Measurements from ENCODE around the gene ATP5IF1. TPM values are rescaled to one million over a fixed set of nuclear protein-coding genes. Genes with fewer than 3 reads are reported as not detected.

The ATP5IF1 gene
- total RNA-seq, 2 donors from 2014 or later, result 125 to 195 TPM

- no peak for ATAC-seq
- no peak for DNase-seq (ENCODE audit: low spot score in 2 of 2)
- Mint-ChIP-seq H3K36me3 (peaks cover 0 to 4% of the 10 kb centered on the region in 2 donors), H3K27ac (no peak overlapping the region), H3K9me3 (no peaks in the 10 kb centered on the region)
Observed at GRCh38 chr1:28279721-28280120, 43.8 kb downstream of the ATP5IF1 start.

GRCh38 chr1:28280501-28280900 lies 44.6 kb downstream of the ATP5IF1 start:
- DNase-seq (ENCODE audit: low spot score in 2 of 2) (no peak), ATAC-seq (no peak)
- Mint-ChIP-seq H3K27ac (peak overlapping the region in 1 of 2 donors; percentile 48), H3K9me3 (no peaks in the 10 kb centered on the region), H3K36me3 (peaks cover 0 to 4% of the 10 kb centered on the region in 2 donors)

- H3K9me3 Mint-ChIP-seq, result no peaks in the 10 kb centered on the region
- peaks cover 0 to 4% of the 10 kb centered on the region in 2 donors for H3K36me3 Mint-ChIP-seq
- no peak for DNase-seq (ENCODE audit: low spot score in 2 of 2)
- peak overlapping the region; percentile 48 to 92 for H3K27ac Mint-ChIP-seq
- ATAC-seq, result no peak
Observed at GRCh38 chr1:28280977-28281381, 45.1 kb downstream of the ATP5IF1 start.

GRCh38 chr1:28281608-28282425 lies 45.9 kb downstream of the ATP5IF1 start:
- ATAC-seq, result peak in 1 of 2 donors; percentile 12
- peak overlapping the region in 1 of 2 donors; percentile 63 for H3K27ac Mint-ChIP-seq
- no peak for DNase-seq (ENCODE audit: low spot score in 2 of 2)
- H3K9me3 Mint-ChIP-seq, result no peaks in the 10 kb centered on the region
- H3K36me3 Mint-ChIP-seq, result peaks cover 0 to 4% of the 10 kb centered on the region in 2 donors

- H3K9me3 Mint-ChIP-seq, result no peaks in the 10 kb centered on the region
- no peak for DNase-seq (ENCODE audit: low spot score in 2 of 2)
- peak in 1 of 2 donors; percentile 8 for ATAC-seq
- H3K27ac Mint-ChIP-seq, result peak overlapping the region; percentile 63 to 90
- peaks cover 0 to 4% of the 10 kb centered on the region in 2 donors for H3K36me3 Mint-ChIP-seq
Observed at GRCh38 chr1:28282426-28283407, 46.8 kb downstream of the ATP5IF1 start.

- no peak for ATAC-seq
- no peaks in the 10 kb centered on the region for H3K36me3 Mint-ChIP-seq
Observed at GRCh38 chr1:28286111-28286510, 50.2 kb downstream of the ATP5IF1 start.

More at GRCh38 chr1:28286111-28286510, 50.2 kb downstream of the ATP5IF1 start:
- no peak overlapping the region for H3K27ac Mint-ChIP-seq
- H3K9me3 Mint-ChIP-seq, result no peaks in the 10 kb centered on the region
- no peak for DNase-seq (ENCODE audit: low spot score in 2 of 2)

Other genes with a start within 250 kb of the ATP5IF1 start
- 10 to 100 TPM; 33.1 to 34.4 TPM for gene EYA3, start 147.5 kb upstream of the ATP5IF1 start, total RNA-seq
- under 1 TPM; 0.06 to 0.07 TPM for gene PTAFR, start 59.4 kb upstream of the ATP5IF1 start, total RNA-seq
- 100 to 1,000 TPM in 1 of 2 donors, 10 to 100 TPM in 1; 95.4 to 103 TPM for gene DNAJC8, start 3.1 kb upstream of the ATP5IF1 start, total RNA-seq
- gene SESN2, start 23.4 kb downstream of the ATP5IF1 start, total RNA-seq, result 10 to 100 TPM; 16.7 to 38.7 TPM
- gene MED18, start 92.9 kb downstream of the ATP5IF1 start, total RNA-seq, result 10 to 100 TPM; 17.1 to 19.1 TPM
- 10 to 100 TPM; 23.5 to 30.4 TPM for gene PHACTR4, start 133.6 kb downstream of the ATP5IF1 start, total RNA-seq

All from activated naive CD4-positive, alpha-beta T cell treated with anti-CD3 and anti-CD28 coated beads, Interleukin-2, amount 50 U/mL, for 72 hours (primary cell).